Astrocyte of the cerebellum (primary cell): Measurements from ENCODE around the gene NTNG2.

ENCODE experiments used
- DNase-seq: peaks from one replicate; pipeline ENCODE4 v3.0.0-alpha.2; 2011; ENCODE audit warnings: low read depth
- H3K4me3 ChIP-seq: 2 replicates; pipeline ENCODE4 v1.5.1; 2011; ENCODE audit warnings: mild to moderate bottlenecking, low read depth, low read length, moderate library complexity
- CTCF ChIP-seq: IDR thresholded peaks from 2 replicates; pipeline ENCODE4 v1.5.1; 2012; ENCODE audit warnings: low read length, low read depth, moderate library complexity, mild to moderate bottlenecking; ENCODE audit errors: missing control alignments
- in situ Hi-C: cut with HindIII; loops from 2 replicates; pipeline ENCODE4 v1.10.0; 2017; ENCODE audit warnings: low sequenced_read_pairs

NTNG2 gene

GRCh38 chr9:132136151-132136780 lies 25.6 kb upstream of the NTNG2 start:
- H3K4me3 ChIP-seq = no peak overlapping the region
- in situ Hi-C loops = no loop called here
- no peak for TF ChIP-seq CTCF
- no peak for DNase-seq

GRCh38 chr9:132141344-132141947 lies 20.4 kb upstream of the NTNG2 start:
- no peak for DNase-seq
- in situ Hi-C loops = no loop called here
- TF ChIP-seq CTCF = no peak
- H3K4me3 ChIP-seq = peak overlapping the region; percentile 14

GRCh38 chr9:132141948-132142594 lies 19.8 kb upstream of the NTNG2 start:
- in situ Hi-C loops = no loop called here
- no peak overlapping the region for H3K4me3 ChIP-seq
- TF ChIP-seq CTCF = no peak
- no peak for DNase-seq

- no peak for TF ChIP-seq CTCF
Measured at GRCh38 chr9:132142924-132143323, 18.9 kb upstream of the NTNG2 start.

GRCh38 chr9:132143359-132143758 lies 18.5 kb upstream of the NTNG2 start:
- no peak for DNase-seq
- no peak for TF ChIP-seq CTCF
- H3K4me3 ChIP-seq = no peak overlapping the region
- in situ Hi-C loops = no loop called here

More at GRCh38 chr9:132142924-132143323, 18.9 kb upstream of the NTNG2 start:
- in situ Hi-C loops = no loop called here
- no peak for DNase-seq
- no peak overlapping the region for H3K4me3 ChIP-seq

GRCh38 chr9:132144708-132145365 lies 17.0 kb upstream of the NTNG2 start:
- no peak overlapping the region for H3K4me3 ChIP-seq
- DNase-seq = no peak
- no peak for TF ChIP-seq CTCF
- in situ Hi-C loops = no loop called here
